Endothelial cell of umbilical vein (primary cell): ENCODE measurements around the gene SLC24A1. TPM values are rescaled to one million over a fixed set of nuclear protein-coding genes. Genes with fewer than 3 reads are reported as not detected.

Experiments
- BruUV-seq: library from RNA; stranded (reverse); fragments of 400-500 nt; replicated peaks from 2 replicates; lab custom pipeline; 2021; lab: Mats Ljungman, UMichigan
- CTCF ChIA-PET: fragments of 300-600, 350-600 bp; sonication (Branson Sonifier 250); formaldehyde crosslinking; loops from one replicate; lab custom pipeline; 2021; ENCODE audit warnings: antibody characterized with exemption, inconsistent platforms; lab: Charles Lee
- POLR2A ChIA-PET: fragments of 300-600, 350-600 bp; sonication (Branson Sonifier 250); formaldehyde crosslinking; loops from one replicate; lab custom pipeline; 2021; ENCODE audit warnings: antibody characterized with exemption, inconsistent platforms; lab: Charles Lee
- DNase-seq: peaks from one replicate; pipeline ENCODE4 v3.0.0-alpha.2; 2011; ENCODE audit warnings: low read depth, low spot score
- FAIRE-seq: peaks from 2 replicates; lab custom pipeline; 2011; peaks lifted over from hg19 to GRCh38; lab: Jason Lieb, UNC
- H2AFZ ChIP-seq: 2 replicates; pipeline ENCODE4 v1.6.0; 2012; ENCODE audit warnings: low read depth, low read length, control low read depth, inconsistent platforms
- H3K27ac ChIP-seq: 2 replicates; pipeline ENCODE4 v1.5.1; 2011; ENCODE audit warnings: low read depth, mild to moderate bottlenecking, control low read depth, low read length, moderate library complexity; ENCODE audit not compliant: insufficient read depth
- H3K27me3 ChIP-seq, 2 experiments: 2 replicates each; pipeline versions ENCODE4 v1.6.0 to v1.6.1; 2011; ENCODE audit warnings: low read length in 2 of 2, mixed read lengths in 1 of 2; ENCODE audit not compliant: control insufficient read depth in 2 of 2, insufficient read depth in 2 of 2
- H3K36me3 ChIP-seq, 2 experiments: 2 replicates in 1 of 2; 3 replicates in 1 of 2; pipeline ENCODE4 v1.5.1; 2011; ENCODE audit warnings: low read length in 2 of 2, mild to moderate bottlenecking in 1 of 2, moderate library complexity in 1 of 2; ENCODE audit not compliant: control insufficient read depth in 2 of 2, insufficient read depth in 2 of 2; ENCODE audit errors: extremely low read depth in 1 of 2
- H3K4me1 ChIP-seq: 3 replicates; pipeline ENCODE4 v1.5.1; 2011; ENCODE audit warnings: mild to moderate bottlenecking, low read length; ENCODE audit not compliant: control insufficient read depth, insufficient read depth; ENCODE audit errors: extremely low read depth
- H3K4me2 ChIP-seq: 2 replicates; pipeline ENCODE4 v1.6.1; 2011; ENCODE audit warnings: low read length, control low read depth, mixed read lengths; ENCODE audit not compliant: insufficient read depth
- H3K4me3 ChIP-seq, 3 experiments: fragments of 200-600 bp in 1 of 3; sonication (generic), shearing (Covaris generic) in 1 of 3; replicated peaks in 1 of 3; 2 replicates each; pipeline ENCODE4 v1.5.1; 2011 to 2016; ENCODE audit warnings: control low read depth in 3 of 3, low read length in 3 of 3, mild to moderate bottlenecking in 2 of 3, inconsistent platforms in 1 of 3, low read depth in 1 of 3, moderate library complexity in 1 of 3; ENCODE audit not compliant: insufficient read depth in 1 of 3
- H3K79me2 ChIP-seq: 2 replicates; pipeline ENCODE4 v1.6.0; 2012; ENCODE audit warnings: low read length, inconsistent platforms; ENCODE audit not compliant: control insufficient read depth, insufficient read depth
- H3K9ac ChIP-seq: replicated peaks from 2 replicates; pipeline ENCODE3; 2011; ENCODE audit warnings: low read length, control low read depth; ENCODE audit not compliant: insufficient read depth; ENCODE audit errors: extremely low read depth
- H3K9me1 ChIP-seq: replicated peaks from 3 replicates; pipeline ENCODE4 v1.6.0; 2011; ENCODE audit warnings: mild to moderate bottlenecking, low read length; ENCODE audit not compliant: control insufficient read depth, insufficient read depth; ENCODE audit errors: extremely low read depth
- H3K9me3 ChIP-seq: replicated peaks from 2 replicates; pipeline ENCODE4 v1.5.1; 2012; ENCODE audit warnings: low read length, inconsistent platforms; ENCODE audit not compliant: control insufficient read depth, insufficient read depth
- H4K20me1 ChIP-seq: replicated peaks from 2 replicates; pipeline ENCODE3; 2011; ENCODE audit warnings: mild to moderate bottlenecking, low read length; ENCODE audit not compliant: control insufficient read depth, insufficient read depth; ENCODE audit errors: extremely low read depth
- EZH2 ChIP-seq: IDR thresholded peaks from 2 replicates; pipeline ENCODE4 v1.6.1; 2012; ENCODE audit warnings: borderline replicate concordance, low read depth, mild to moderate bottlenecking, moderate library complexity, low read length, inconsistent platforms; ENCODE audit not compliant: severe bottlenecking
- FOS ChIP-seq: IDR thresholded peaks from 2 replicates; pipeline ENCODE4 v1.6.1; 2011; ENCODE audit warnings: mild to moderate bottlenecking, low read length, moderate library complexity, borderline replicate concordance; ENCODE audit not compliant: insufficient read depth
- GATA2 ChIP-seq: IDR thresholded peaks from 2 replicates; pipeline ENCODE4 v1.7.0; 2011; ENCODE audit warnings: low read depth, mild to moderate bottlenecking, moderate library complexity, mixed read lengths, low read length; ENCODE audit not compliant: insufficient read length, insufficient read depth
- JUN ChIP-seq: IDR thresholded peaks from 2 replicates; pipeline ENCODE4 v1.6.1; 2011; ENCODE audit warnings: borderline replicate concordance, low read depth; ENCODE audit not compliant: insufficient read length, insufficient read depth
- MYC ChIP-seq: IDR thresholded peaks from one replicate; pipeline ENCODE4 v1.6.1; 2011; ENCODE audit warnings: mild to moderate bottlenecking, low read depth, low read length
- POLR2A ChIP-seq: IDR thresholded peaks from 2 replicates; pipeline ENCODE4 v1.6.1; 2012; ENCODE audit warnings: low read depth, mild to moderate bottlenecking, control low read depth, low read length
- POLR2AphosphoS5 ChIP-seq: IDR thresholded peaks from 2 replicates; pipeline ENCODE4 v1.6.1; 2012; ENCODE audit warnings: low read depth, mild to moderate bottlenecking, control low read depth, low read length, moderate library complexity; ENCODE audit not compliant: insufficient read depth
- dilution Hi-C: fragments of 300-500 bp; cut with MboI; formaldehyde crosslinking; loops from one replicate; pipeline ENCODE4 v1.15.0; 2019; ENCODE audit warnings: low sequenced_read_pairs; ENCODE audit not compliant: extremely low pct_ligation_motif_present
- intact Hi-C: fragments of 100-400 bp; cut with micrococcal nuclease; formaldehyde crosslinking; loops from one replicate; pipeline ENCODE4 v1.10.0; 2022
- polyA plus RNA-seq, 4 experiments: library from polyadenylated mRNA; depleted of rRNA in 3 of 4; stranded (reverse) in 3 of 4; unstranded in 1 of 4; fragments of >200 nt; gene quantifications; 2 replicates each; pipeline versions ENCODE4 v1.2.1 to v1.2.3, GENCODE V29; 2011 to 2012; ENCODE audit warnings: missing spikeins in 1 of 4
- total RNA-seq: library from RNA; stranded (reverse); gene quantifications from 2 replicates; pipeline ENCODE4 v1.2.3, GENCODE V29; 2021
- TF ChIP-seq, protein P1 (sequence below), 2 donors: IDR thresholded peaks; 1 replicate in 1 of 2; 2 replicates in 1 of 2; pipeline ENCODE4 v1.5.1; 2011; ENCODE audit warnings: low read length in 2 of 2, mild to moderate bottlenecking in 2 of 2, moderate library complexity in 2 of 2, control low read depth in 1 of 2, inconsistent platforms in 1 of 2, low read depth in 1 of 2; ENCODE audit not compliant: insufficient read depth in 1 of 2; ENCODE audit errors: extremely low read depth in 1 of 2
- TF ChIP-seq, protein P2 (sequence below): IDR thresholded peaks from 2 replicates; pipeline ENCODE4 v1.6.1; 2011; ENCODE audit not compliant: insufficient read depth, insufficient read length

Gene SLC24A1
- total and polyA plus RNA-seq, 2 donors (not counting 3 experiments of a cell fraction or from before 2014, with no cell fraction given) = 3.6 to 7.3 TPM

DNA sequence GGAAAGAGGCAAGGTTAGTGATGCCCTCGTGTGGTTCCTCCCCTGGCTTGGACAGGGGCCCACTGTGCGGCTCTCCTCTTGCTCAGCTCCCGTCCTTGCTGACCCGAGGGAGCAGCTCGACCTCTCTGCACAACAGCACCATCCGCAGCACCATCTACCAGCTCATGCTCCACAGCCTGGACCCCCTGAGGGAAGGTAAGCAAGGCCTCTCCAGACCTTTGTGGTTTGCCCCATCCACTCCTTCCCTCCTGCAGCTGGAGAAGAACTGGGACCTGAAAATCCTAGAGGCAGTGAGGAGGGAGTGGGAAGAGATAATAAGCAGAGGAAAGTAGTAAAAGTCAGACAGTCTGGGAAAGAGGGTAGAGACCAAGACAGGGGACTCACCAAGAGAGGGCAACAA lies 17.8 kb downstream of the SLC24A1 start:
- H3K4me1 ChIP-seq = peaks cover 28% of the 10 kb centered on the region
- no peak for FAIRE-seq
- intact Hi-C loops = loop anchor here (10.0 kb wide), 1 partner anchor 305 kb away; no protein-coding TSS in a partner anchor

More for the DNA sequence above, 17.8 kb downstream of the SLC24A1 start:
- no peaks in the 10 kb centered on the region for H3K36me3 ChIP-seq
- ChIA-PET CTCF (interaction anchor here (0.6 to 3.7 kb wide), 14 partner anchors 9 to 256 kb away, joined by 3 to 25 read pairs (median 6); partner anchors contain the start of genes INTS14 and RAB11A), POLR2A (no interaction called here)
- no peaks in the 10 kb centered on the region for H4K20me1 ChIP-seq
- no peaks in the 10 kb centered on the region for H3K79me2 ChIP-seq
- TF ChIP-seq GATA2 (no peak), JUN (no peak), EZH2 (no peak), FOS (no peak), POLR2A (no peak), MYC (no peak), POLR2AphosphoS5 (no peak)
- TF ChIP-seq, protein P1, sequence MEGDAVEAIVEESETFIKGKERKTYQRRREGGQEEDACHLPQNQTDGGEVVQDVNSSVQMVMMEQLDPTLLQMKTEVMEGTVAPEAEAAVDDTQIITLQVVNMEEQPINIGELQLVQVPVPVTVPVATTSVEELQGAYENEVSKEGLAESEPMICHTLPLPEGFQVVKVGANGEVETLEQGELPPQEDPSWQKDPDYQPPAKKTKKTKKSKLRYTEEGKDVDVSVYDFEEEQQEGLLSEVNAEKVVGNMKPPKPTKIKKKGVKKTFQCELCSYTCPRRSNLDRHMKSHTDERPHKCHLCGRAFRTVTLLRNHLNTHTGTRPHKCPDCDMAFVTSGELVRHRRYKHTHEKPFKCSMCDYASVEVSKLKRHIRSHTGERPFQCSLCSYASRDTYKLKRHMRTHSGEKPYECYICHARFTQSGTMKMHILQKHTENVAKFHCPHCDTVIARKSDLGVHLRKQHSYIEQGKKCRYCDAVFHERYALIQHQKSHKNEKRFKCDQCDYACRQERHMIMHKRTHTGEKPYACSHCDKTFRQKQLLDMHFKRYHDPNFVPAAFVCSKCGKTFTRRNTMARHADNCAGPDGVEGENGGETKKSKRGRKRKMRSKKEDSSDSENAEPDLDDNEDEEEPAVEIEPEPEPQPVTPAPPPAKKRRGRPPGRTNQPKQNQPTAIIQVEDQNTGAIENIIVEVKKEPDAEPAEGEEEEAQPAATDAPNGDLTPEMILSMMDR (IDR thresholded peaks at IDR 0.05; ENCODE audit: extremely low read depth in 1 of 2, insufficient read depth in 1 of 2, low read depth in 1 of 2, low read length in 2 of 2) = no peak
- TF ChIP-seq, protein P2, sequence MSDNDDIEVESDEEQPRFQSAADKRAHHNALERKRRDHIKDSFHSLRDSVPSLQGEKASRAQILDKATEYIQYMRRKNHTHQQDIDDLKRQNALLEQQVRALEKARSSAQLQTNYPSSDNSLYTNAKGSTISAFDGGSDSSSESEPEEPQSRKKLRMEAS = no peak
- no peaks in the 10 kb centered on the region for H3K9me3 ChIP-seq
- H3K27me3 ChIP-seq = no peaks in the 10 kb centered on the region
- H3K9ac ChIP-seq = no peak overlapping the region
- DNase-seq = no peak
- H3K9me1 ChIP-seq = no peaks in the 10 kb centered on the region
- no peak overlapping the region for H3K27ac ChIP-seq
- no peak overlapping the region for H3K4me3 ChIP-seq
- dilution Hi-C loops = no loop called here
- H2AFZ ChIP-seq = no peak overlapping the region
- no peak overlapping the region for H3K4me2 ChIP-seq
- BruUV-seq = no TSS peak
